ENCODE results near the gene ANKRD52. TPM values are rescaled to one million over a fixed set of nuclear protein-coding genes. Genes with fewer than 3 reads are reported as not detected.
A peak's percentile ranks its signal among the peaks of the same experiment; 100 is the strongest.
"Not testable (repeated sequence)": the region's sequence is repeated elsewhere in the genome, so short reads cannot be mapped to it uniquely, and the experiment has no call there.

Gene ANKRD52
- total RNA-seq, 2 donors from 2014 or later = 47.4 to 54.8 TPM

DNA sequence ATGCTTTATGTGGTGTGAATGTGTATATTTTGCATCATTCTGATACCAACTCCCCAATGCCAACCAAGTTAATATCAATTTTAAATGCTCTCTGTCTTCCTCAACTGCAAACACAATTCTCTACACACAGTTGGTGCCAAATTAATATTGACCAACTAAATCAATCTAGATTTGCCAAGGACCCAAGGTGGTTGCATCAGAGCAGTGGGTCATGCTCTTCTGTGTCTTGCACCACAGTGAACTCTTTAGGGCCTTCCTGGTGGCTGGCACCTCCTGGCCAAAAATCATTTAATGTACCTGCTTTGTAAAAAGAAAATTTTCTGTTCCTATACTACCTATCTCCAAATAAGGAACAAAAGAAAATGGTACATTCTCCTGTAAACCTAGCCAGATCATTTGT is 22.7 kb upstream of the ANKRD52 start:
- no peak for ATAC-seq
- no peak for DNase-seq
- intact Hi-C loops (cut with DNase I, micrococcal nuclease) = no loop called here

DNA sequence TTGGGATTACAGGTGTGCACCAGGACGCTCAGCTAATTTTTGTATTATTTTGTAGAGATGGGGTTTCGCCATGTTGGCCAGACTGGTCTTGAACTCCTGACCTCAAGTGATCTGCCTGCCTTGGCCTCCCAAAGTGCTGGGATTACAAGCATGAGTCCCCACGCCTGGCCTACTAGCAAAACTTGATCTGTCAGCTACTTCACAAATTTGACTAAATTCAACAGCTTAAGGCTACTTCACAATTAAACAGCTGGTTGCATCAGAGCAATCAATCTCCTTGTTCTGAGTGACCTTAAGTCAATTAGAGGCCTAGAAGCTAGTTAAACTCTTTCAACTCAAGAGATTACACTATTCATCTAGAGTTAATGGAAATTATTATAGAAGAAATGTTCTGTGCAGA is 20.7 kb upstream of the ANKRD52 start:
- DNase-seq = no peak
- no peak for ATAC-seq
- intact Hi-C loops (cut with DNase I, micrococcal nuclease) = no loop called here

DNA sequence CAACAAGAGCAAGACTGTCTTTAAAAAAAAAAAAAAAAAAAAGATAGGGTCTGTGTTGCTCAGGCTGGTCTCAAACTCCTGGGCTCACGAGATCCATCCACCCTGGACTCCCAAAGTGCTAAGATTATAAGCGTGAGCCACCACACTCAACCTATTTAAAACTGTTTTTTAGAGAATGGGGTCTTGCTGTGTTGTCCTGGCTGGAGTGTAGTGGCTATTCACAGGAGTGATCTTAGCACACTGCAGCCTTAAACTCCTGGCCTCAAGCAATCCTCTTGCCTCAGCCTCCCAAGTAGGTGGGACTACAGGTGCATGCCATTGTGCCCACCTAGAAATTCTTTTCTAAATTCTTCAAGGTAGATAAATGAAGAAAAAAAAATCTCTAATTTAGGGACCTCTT is 16.1 kb upstream of the ANKRD52 start:
- intact Hi-C loops (cut with DNase I, micrococcal nuclease) = no loop called here
- ATAC-seq (no peak), DNase-seq (no peak)

DNA sequence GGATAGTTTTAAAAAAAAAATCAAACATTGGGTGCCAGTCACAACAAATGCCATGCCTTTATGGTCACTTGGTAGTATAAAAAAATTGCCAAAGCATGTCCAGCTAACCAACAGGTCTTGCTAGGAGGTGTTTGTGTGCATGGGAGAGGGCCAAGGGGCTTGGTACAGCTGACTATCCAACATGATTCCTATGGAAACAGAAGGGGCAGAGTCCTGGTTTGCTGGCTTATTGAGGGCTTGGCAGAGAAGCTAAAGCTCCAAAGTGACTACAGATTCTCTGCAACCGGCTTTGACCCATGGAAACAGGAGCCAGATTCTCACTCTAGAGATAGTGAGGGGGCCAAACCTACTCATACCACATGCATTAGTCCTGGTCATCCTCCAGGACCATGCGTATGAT is 14.3 kb upstream of the ANKRD52 start:
- ATAC-seq; intact Hi-C loops (cut with DNase I, micrococcal nuclease); DNase-seq: not testable (repeated sequence)

DNA sequence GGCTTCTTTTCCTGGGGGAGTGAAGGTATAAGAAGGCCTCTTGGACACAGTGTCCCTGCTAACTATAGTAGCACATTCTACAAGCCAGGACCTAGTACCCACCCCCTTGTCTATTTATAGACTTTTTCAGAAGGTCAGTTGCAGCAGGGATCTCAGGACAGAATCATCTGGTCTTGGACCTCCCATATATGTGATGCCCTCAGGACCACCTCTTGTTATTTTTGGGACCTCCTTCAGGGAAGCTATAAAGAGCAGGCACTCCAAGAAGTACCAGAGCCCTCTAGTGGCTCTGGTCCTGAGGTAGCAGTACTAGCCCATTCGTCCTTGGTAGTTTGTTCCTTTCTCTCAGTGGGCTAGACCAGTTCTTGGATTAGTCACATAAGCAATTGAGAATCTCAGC is 12.8 kb upstream of the ANKRD52 start:
- no peak for ATAC-seq
- intact Hi-C loops (cut with DNase I, micrococcal nuclease) = no loop called here

DNA sequence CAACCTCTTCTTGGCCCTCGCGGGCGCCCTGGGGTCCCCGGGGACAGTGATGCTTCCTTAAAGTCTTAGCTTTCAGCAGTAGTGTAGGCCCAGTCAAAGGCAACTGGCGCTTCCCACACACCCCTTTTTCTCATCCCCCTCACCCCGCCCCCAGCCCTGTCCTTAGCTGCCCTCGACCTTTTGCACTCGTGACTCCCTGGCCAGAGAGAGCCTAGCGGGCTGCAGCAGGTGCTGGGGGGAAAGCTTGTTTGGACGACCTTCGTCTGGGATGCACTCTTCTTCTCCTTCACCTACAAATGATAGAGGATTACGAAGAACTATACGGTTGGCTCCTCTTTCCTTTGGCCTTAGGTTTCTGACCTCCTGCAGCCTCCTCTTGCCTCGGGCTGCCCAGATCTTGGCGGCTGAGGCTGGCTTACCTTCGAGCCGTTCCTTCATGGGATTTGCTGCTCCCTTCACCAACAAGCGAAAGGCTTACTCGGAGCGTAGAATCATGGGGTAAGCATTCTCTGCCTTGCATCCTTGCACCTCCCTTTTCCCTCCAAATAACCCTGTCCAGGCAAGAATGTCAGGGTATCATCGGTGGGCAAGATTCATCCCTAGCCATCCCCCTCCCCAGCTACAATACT is 9.4 kb upstream of the ANKRD52 start:
- ATAC-seq = peak; percentile 8
- intact Hi-C loops (cut with DNase I, micrococcal nuclease) = no loop called here
- DNase-seq = peak; percentile 38 to 47

More for the DNA sequence above, 12.8 kb upstream of the ANKRD52 start:
- no peak for DNase-seq

DNA sequence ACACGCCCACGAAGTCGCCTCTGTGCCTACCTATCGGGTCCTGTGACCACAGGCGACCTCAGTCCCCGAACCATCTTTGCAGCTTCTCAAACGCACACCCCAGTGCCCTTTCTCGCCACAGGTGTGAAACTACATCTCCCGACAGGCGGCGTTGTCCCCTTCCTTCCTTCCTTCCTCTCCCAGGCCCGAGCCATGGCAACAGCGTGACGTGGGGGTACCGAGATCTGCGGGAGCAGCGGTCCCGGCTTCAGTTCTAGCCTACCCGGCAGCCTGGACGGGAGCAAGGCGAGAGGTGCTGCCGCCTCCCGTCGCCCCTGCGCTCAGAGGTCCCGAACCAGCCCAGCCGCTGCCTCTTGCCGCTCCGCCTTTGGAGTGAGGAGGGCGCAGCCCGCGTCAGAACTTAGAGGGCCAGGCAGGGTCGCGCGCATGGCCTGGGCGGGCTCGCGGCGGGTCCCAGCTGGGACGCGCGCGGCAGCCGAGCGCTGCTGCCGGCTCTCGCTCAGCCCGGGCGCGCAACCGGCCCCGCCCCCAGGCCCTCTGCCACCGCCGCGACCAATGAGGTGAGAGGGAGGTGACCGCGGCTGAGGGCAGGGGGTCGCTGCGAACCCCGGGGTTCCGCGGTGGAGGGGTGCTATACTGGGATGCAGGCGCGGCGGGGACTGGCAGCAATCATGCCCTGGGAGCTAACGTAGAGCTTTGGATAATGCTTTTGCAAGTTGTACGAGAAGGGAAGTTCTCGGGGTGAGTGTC is 8.7 kb upstream of the ANKRD52 start, which contains the start of gene COQ10A:
Gene COQ10A, plus strand, starts transcription at position 250 of the 750 bp plus-strand sequence. Its CDS starts 177 bp downstream, at position 427.
- peak; percentile 89 for ATAC-seq

DNA sequence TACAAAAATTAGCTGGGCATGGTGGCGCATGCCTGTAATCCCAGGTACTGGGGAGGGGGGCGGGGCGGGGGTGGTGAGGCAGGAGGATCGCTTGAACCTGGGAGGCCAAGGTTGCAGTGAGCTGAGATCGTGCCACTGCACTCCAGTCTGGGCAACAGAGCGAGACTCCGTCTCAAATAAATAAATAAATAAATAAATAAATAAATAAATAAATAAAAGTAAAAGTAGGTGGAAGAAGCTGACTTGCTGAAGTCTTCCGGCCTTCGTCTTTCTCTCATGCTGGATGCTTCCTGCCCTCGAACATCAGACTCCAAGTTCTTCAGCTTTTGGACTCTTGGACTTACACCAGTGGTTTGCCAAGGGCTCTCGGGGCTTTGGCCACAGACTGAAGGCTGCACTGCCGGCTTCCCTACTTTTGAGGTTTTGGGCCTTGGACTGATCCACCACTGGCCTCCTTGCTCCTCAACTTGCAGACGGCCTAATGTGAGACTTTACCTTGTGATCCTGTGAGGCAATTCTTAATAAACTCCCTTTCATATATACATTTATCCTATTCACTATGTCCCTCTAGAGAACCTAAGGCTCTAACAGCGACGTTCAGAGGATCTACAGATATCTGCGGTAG is 8.0 kb upstream of the ANKRD52 start:
- intact Hi-C loops (cut with DNase I, micrococcal nuclease); DNase-seq; ATAC-seq: not testable (repeated sequence)

More for the DNA sequence above, 8.7 kb upstream of the ANKRD52 start, which contains the start of gene COQ10A:
- intact Hi-C loops (cut with DNase I, micrococcal nuclease) = no loop called here
- DNase-seq = peak; percentile 91 to 95

DNA sequence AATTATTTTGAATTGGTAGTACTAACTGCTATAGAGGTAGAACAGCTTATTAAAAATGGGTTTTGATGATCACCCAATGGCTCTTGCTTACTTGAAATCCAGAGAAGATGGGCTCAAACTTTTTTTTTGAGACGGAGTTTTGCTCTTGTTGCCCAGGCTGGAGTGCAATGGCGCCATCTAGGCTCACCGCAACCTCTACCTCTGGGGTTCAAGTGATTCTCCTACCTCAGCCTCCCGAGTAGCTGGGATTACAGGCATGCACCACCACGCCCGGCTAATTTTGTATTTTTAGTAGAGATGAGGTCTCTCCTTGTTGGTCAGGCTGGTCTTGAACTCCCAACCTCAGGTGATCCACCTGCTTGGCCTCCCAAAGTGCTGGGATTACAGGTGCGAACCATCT is 4.8 kb upstream of the ANKRD52 start:
- DNase-seq; ATAC-seq; intact Hi-C loops (cut with DNase I, micrococcal nuclease): not testable (repeated sequence)

DNA sequence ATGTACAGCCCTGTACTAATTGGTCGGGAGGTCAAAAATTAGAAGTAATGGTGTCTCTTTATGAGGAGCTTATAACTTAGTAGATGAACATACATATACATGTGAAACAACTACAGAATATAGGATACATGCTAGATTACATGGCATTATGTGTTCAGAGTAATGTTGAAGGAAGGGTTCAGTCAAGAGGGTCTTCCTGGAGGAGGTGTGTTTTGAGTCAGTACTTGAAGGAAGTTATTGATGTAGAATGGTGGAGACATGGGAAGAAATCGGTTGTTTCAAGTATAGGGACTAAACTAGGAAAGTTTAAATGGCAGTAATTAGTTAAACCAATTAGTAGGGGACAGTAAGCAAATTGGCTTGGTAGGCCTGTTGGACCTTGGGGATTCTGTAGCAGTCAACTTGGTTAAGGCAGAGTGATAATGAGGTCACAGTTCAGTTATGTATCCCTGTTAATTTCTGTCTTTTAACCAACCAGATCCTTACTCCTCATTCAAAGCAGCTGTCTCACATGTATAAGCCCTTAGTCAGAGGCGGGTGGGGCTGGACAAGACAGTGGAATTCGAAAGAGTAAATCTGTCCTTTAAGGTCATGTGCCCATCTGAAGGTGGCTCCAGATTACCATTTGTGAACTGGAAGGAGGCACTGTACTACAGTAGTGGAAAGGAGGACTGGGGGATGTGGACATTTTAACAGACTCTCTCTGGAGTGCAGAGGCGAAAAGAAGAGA is 3.5 kb upstream of the ANKRD52 start:
- DNase-seq = no peak
- ATAC-seq = peak; percentile 21
- intact Hi-C loops (cut with DNase I, micrococcal nuclease) = no loop called here

DNA sequence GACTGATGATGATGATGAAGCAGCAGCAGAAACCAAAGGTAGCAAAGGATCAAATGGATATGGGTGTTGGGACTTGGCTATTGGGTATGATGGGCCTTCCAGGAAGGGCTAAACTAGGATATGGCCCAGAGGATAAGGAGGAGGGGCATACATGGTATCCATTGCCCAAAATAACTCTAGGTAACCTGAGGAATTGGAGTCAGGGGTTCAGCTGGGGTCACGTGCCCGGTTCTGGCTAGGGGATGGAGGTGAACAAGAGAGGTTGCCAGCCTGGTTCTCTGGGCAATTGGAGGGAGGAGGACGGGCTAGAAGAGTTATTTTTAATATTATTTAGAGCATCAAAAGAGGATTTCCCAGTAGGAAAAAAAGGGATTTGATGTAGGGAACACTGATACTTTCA is 2.7 kb upstream of the ANKRD52 start:
- DNase-seq (no peak), ATAC-seq (no peak)
- intact Hi-C loops (cut with DNase I, micrococcal nuclease) = no loop called here

DNA sequence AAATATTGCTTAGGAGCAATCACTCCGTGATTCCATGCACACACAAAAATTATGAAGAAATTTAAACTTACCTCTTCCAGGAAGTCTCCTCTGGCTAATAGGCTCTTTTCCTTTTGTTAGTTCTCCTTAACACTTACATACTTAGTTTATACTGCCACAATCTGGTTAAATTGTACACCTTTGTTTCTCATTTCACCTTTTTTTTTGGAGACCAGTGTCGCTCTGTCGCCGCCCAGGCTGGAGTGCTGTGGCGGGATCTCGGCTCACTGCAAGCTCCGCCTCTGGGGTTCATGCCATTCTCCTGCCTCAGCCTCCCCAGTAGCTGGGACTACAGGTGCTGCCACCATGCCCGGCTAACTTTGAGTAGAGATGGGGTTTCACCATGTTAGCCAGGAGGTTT is 2.2 kb upstream of the ANKRD52 start:
- no peak for ATAC-seq
- no peak for DNase-seq
- intact Hi-C loops (cut with DNase I, micrococcal nuclease) = no loop called here

DNA sequence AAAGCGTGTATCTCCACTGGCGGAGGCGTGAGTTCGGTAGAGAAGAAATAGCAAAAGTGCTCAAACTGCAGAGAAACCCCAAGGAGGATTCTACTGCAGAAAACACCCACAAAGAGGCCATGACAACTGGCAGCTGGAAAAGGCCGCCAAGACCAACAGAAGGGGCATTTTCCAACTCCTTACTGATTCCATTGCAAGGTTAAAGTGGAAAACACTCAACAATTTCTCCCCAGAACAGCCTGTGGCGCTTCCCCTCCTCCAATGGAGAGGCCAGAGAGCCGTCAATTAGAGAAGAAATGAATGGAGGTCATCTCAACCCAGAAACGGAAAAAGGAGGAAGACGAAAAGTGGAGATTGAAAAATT is 618 bp upstream of the ANKRD52 start:
- ATAC-seq (no peak), DNase-seq (no peak)
- intact Hi-C loops (cut with DNase I, micrococcal nuclease) = no loop called here

DNA sequence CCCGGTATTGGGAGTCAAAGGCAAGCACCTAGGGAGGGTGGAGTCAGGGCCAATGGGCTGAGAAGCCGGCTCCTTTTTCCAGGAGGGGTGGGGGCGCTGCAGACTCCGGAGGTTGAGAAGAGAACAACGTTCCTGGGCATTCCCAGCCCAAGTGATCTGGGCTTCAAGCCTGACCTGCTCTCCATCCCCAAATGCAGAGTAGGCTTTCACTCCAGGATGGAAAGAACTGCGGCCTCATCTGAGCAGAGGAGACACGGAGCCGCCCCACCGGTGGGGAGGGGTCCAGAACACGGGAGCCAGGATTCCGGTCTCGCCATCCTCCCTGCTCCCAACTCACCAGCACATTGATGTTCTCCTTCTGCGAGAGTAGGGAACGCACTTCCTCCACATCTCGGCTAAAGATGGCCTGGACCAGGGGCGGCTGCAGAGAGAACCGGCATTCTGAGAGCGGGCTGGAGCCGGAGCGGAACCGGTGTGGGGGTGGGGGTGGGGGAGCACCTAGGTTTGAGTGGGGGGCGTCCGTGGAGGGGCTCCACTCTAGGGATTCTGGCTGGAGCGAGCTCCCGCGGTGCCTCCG is 605 bp downstream of the ANKRD52 start:
- DNase-seq (peak in 1 of 2 donors; percentile 41), ATAC-seq (peak; percentile 33)
- intact Hi-C loops (cut with DNase I, micrococcal nuclease) = no loop called here

DNA sequence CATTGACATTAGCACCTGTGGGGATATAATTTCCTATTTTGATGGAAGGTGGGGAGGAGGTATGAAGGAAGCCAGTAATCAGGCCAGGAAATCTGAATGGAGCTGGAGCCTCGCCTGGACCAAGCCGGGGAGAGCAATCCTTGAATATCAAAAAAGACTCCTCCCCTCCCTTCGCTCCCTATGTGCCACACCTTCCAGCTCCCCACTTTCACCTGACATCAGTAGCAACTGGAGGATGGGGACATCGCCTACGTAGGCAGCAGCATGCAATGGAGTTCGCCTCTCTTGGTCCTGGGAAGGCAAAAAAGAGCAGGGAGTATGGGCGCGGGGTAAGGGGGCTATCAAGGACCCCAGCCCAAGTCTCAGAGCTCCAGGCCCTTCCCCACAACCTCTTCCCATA is 1.1 kb downstream of the ANKRD52 start:
- DNase-seq = no peak
- no peak for ATAC-seq
- intact Hi-C loops (cut with DNase I, micrococcal nuclease) = no loop called here

DNA sequence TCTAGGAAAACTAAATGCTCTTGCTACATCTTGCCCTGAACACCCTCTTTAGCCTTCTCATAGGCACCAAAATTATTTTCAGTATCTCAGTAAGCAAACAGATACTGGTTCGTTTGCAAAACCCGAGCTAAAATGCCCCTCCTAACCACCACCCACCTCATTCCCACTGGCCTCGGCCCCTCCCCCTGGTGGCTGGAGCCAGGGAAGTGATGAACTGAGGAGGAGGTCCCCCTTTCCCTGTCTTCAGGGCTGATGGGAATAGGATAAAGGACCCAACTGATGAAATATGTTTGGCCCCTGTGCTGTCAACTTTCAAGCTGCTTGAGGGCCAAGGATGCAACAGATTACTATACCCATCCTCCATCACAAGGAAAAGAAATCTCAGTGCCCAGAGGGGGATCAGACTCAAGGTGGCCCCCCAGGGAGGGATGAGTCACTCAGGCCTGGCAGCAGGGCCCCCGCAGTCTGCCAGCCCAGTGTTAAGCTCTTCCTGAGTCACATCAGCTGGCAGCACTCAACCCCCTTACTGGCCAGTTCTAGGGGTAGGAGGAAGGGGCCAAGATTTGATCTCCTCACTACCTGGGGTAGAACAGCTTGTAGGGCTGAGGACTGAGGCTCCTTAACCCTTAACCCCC is 1.7 kb downstream of the ANKRD52 start:
- ATAC-seq (no peak), DNase-seq (no peak)
- intact Hi-C loops (cut with DNase I, micrococcal nuclease) = no loop called here

DNA sequence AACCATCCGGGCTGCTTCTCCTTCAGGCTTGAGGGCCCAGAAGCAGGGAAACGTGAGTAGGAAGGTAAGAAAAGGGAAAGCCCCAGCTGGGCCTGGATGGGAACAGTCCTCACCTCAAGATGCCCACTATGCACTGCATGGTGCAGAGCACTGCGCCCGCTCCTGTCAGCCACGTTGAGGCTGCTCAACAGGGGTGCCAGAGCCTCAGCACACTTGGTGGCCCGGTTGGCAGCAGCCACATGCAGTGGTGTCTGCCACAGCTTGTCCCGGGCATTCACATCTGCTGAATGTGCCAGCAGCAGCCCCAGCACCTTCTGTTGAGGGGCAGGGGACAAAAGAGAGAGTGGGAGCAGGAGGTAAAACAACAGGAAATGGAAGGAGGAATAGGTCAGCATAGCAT is 2.5 kb downstream of the ANKRD52 start:
- ATAC-seq = no peak
- intact Hi-C loops (cut with DNase I, micrococcal nuclease) = no loop called here
- no peak for DNase-seq

DNA sequence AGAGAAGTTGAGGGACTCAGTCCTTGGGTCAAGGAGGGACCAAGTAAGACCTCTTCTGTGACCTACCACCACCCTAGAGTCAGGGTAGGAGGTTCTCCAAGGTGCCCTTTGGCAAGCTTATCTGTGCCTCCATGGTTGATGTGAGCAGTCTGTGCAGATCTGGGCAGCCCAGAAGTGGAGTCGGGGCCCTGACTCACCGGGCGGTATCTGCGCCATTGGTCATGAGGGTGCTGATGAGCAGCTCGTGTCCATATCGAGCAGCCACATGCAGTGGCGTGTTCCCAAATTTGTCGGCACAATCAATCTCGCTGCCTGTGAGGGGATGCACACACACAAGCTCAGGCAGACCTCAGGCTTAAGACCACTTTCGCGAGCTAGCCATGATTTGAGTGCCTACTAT is 5.1 kb downstream of the ANKRD52 start:
- DNase-seq (no peak), ATAC-seq (no peak)
- intact Hi-C loops (cut with DNase I, micrococcal nuclease) = no loop called here

DNA sequence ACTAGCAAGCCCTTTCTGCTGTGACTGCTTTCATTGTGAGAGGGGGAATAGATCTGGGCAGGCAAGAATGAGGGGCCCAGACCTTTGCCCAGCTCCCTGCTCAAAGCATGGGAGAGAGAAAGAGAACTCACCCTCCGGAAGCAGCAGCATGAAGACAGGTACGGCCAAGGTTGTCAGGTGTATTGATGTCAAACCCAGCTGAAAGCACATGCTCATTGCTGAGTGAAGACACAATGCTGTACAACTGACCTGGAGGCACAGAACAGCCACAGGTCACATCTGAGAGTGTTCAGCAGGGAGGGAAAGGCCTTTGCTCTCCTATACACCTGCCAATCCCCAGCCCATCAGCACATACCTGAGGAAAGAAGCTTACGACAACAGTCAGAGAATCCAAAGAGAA is 5.5 kb downstream of the ANKRD52 start:
- no peak for DNase-seq
- no peak for ATAC-seq
- intact Hi-C loops (cut with DNase I, micrococcal nuclease) = no loop called here

Measured in left colon (tissue), 2 donors.